ENCODE results near the gene MFAP3.

GRCh38 chr5:154097031-154097430 is 58.3 kb downstream of the MFAP3 start:
- no peak for TF ChIP-seq POLR2A (IDR thresholded peaks at IDR 0.05; ENCODE audit: extremely low read depth, insufficient read length)
- no peak for TF ChIP-seq MAX (IDR thresholded peaks at IDR 0.05; ENCODE audit: low read depth, low read length)
